Activated CD8-positive, alpha-beta T cell treated with anti-CD3 and anti-CD28 coated beads for 36 hours (primary cell): Measurements from ENCODE around the gene TEX35. TPM values are rescaled to one million over a fixed set of nuclear protein-coding genes. Genes with fewer than 3 reads are reported as not detected.

Experiments
- ATAC-seq: fragments of 200-7000 bp; cut with Tn5 transposase; one replicate; pipeline ENCODE4 v1.10.0; 2021; ENCODE audit warnings: mild to moderate bottlenecking, moderate library complexity
- CTCF ChIA-PET: fragments of 350-600 bp; sonication (Branson Sonifier 250); formaldehyde crosslinking; loops from one replicate; lab custom pipeline; 2021; ENCODE audit warnings: antibody characterized with exemption; lab: Charles Lee
- POLR2A ChIA-PET: fragments of 350-600 bp; sonication (Branson Sonifier 250); formaldehyde crosslinking; loops from one replicate; lab custom pipeline; 2021; ENCODE audit warnings: antibody characterized with exemption; lab: Charles Lee
- DNase-seq: peaks from one replicate; pipeline ENCODE4 v3.0.0-alpha.2; 2020
- H3K27ac Mint-ChIP-seq: one replicate; pipeline ENCODE4 v1.8.0; 2021; ENCODE audit warnings: mild to moderate bottlenecking, mixed read lengths
- H3K27me3 Mint-ChIP-seq: one replicate; pipeline ENCODE4 v1.8.0; 2021; ENCODE audit warnings: mixed read lengths
- H3K36me3 Mint-ChIP-seq: one replicate; pipeline ENCODE4 v1.8.0; 2021; ENCODE audit warnings: low read depth, mixed read lengths
- H3K4me1 Mint-ChIP-seq: one replicate; pipeline ENCODE4 v1.8.0; 2021; ENCODE audit warnings: low read depth, mixed read lengths
- H3K4me3 Mint-ChIP-seq: one replicate; pipeline ENCODE4 v1.8.0; 2021; ENCODE audit warnings: mild to moderate bottlenecking, moderate library complexity, mixed read lengths
- H3K9me3 Mint-ChIP-seq: one replicate; pipeline ENCODE4 v1.8.0; 2021; ENCODE audit warnings: mixed read lengths
- intact Hi-C: fragments of 100-400 bp; cut with micrococcal nuclease; formaldehyde crosslinking; loops from one replicate; pipeline ENCODE4 v1.10.0; 2022
- total RNA-seq, 2 experiments: library from RNA; stranded (reverse); gene quantifications; one replicate each; pipeline ENCODE4 v1.2.3, GENCODE V29; 2021
- TF ChIP-seq, protein P1 (sequence below): fragments of 200-600 bp; IDR thresholded peaks from one replicate; pipeline ENCODE4 v1.8.0; 2022; ENCODE audit warnings: antibody characterized with exemption, mild to moderate bottlenecking

The TEX35 gene
- not detected for total RNA-seq

DNA sequence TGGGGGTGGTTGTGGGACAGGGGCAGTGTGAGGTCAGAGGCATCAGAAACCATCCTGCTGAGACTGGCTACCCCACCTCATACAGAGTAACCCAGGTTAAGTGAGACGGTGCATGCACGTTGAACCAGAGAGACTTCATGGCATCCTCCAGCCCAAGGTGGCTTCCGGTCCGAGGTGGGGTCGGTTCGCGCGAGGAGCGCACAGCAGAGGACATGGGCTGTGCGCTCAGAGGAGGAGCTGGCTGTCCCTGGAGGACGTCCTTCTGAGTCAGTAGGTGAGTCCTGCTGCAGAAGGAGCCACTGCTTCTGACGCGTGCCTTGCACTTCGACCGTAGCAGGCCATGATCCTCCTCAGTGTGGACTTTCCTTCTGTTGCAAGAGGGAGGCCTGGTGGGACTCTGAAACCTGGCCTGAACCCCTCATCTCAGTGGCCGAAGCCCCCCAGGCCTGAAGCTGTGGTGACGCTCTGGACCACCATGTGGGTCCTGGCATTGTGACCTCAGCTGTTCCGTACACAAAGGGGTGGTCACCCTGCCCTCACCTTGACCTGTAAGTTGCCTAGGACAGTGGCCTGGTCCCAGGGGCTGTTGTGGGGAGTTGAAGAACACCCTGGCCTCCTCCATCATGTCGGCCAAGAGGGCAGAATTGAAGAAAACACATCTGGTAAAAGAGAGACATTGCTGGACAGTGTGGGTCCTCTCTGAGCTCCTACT, at the start of gene TEX35:
Gene TEX35 (plus strand): TSS at position 544 of the 712 bp plus-strand sequence. CDS start 80 bp downstream, at position 624.
- no peaks in the 10 kb centered on the region for H3K36me3 Mint-ChIP-seq
- H3K4me1 Mint-ChIP-seq, result no peaks in the 10 kb centered on the region
- no peaks in the 10 kb centered on the region for H3K27me3 Mint-ChIP-seq
- no peaks in the 10 kb centered on the region for H3K9me3 Mint-ChIP-seq
- intact Hi-C loops, result no loop called here
- no peak within 1 kb of the TSS for H3K27ac Mint-ChIP-seq
- H3K4me3 Mint-ChIP-seq, result no peak within 1 kb of the TSS
- TF ChIP-seq, protein P1, sequence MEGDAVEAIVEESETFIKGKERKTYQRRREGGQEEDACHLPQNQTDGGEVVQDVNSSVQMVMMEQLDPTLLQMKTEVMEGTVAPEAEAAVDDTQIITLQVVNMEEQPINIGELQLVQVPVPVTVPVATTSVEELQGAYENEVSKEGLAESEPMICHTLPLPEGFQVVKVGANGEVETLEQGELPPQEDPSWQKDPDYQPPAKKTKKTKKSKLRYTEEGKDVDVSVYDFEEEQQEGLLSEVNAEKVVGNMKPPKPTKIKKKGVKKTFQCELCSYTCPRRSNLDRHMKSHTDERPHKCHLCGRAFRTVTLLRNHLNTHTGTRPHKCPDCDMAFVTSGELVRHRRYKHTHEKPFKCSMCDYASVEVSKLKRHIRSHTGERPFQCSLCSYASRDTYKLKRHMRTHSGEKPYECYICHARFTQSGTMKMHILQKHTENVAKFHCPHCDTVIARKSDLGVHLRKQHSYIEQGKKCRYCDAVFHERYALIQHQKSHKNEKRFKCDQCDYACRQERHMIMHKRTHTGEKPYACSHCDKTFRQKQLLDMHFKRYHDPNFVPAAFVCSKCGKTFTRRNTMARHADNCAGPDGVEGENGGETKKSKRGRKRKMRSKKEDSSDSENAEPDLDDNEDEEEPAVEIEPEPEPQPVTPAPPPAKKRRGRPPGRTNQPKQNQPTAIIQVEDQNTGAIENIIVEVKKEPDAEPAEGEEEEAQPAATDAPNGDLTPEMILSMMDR, result no peak
- ATAC-seq (no peak), DNase-seq (no peak)
- POLR2A ChIA-PET, result no interaction called here
- CTCF ChIA-PET, result interaction anchor here (1.0 to 2.4 kb wide), 2 partner anchors 11 to 27 kb away, joined by 3 to 10 read pairs; no protein-coding TSS in a partner anchor

DNA sequence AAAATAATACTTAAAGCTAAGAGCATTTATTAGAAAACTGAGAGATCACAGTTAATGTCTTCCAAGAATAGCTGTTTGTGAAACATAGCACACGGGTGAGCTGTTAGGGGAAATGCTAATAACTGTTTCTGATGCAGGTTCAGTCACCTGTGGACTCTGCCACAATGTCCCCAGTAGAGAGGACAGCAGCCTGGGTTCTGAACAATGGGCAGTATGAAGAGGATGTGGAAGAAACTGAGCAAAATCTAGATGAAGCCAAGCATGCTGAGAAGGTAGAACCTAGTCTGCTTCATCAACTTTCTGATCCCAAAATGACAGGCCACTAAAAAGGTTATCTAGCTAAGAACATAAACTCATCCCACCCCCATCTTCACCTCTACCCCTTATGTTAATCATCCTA, 48.8 kb upstream of the TEX35 start:
- intact Hi-C loops, result no loop called here
- POLR2A ChIA-PET, result no interaction called here
- H3K27me3 Mint-ChIP-seq, result peaks cover 4% of the 10 kb centered on the region

DNA sequence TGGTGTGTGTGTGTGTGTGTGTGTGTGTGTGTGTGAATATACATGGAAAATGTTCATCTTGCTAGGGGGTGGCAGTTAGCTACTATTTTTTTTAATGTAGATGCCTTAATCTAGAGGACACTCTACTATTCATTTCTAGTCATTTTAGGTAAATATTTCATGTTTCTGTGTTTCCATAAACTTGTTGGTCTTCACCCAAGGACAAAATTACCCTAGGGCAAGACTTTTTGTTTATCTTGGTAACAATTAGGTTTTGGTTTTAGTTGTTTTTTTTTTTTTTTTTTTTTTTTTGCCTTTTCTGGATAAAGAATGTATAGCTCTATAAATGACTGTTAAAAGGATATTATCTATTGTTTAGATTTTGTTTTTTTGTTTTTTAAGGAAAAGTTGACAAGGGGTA, 48.3 kb upstream of the TEX35 start:
- no peak for DNase-seq
- CTCF ChIA-PET, result interaction anchor here (0.7 kb wide), 1 partner anchor 38 kb away, joined by 3 read pairs; no protein-coding TSS in a partner anchor

More for the DNA sequence above, 48.8 kb upstream of the TEX35 start:
- Mint-ChIP-seq H3K9me3 (no peaks in the 10 kb centered on the region), H3K27ac (no peak overlapping the region), H3K4me3 (no peak overlapping the region), H3K4me1 (no peaks in the 10 kb centered on the region), H3K36me3 (no peaks in the 10 kb centered on the region)
- CTCF ChIA-PET, result interaction anchor here (0.7 kb wide), 1 partner anchor 38 kb away, joined by 3 read pairs; no protein-coding TSS in a partner anchor
- DNase-seq, result no peak
- TF ChIP-seq, protein P1, result no peak
- ATAC-seq, result no peak

DNA sequence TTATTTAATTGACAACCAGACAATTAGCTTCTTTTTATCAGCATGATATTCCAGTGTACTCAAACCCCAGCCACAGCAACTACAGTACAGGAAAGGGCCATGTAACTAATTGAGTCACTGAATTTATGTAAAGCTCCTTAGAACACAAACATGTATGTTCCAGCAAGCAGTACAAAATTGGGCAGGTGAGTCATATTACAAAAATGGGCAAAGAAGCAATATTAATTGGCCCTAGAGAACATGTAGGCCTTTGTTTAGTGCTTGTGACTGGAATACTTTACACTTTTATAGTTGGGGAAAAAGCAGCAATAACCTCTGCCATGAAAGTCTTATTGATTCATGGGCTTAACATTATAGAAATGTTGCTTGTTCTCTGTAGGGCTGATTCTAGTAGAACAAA, 47.9 kb upstream of the TEX35 start:
- H3K9me3 Mint-ChIP-seq, result no peaks in the 10 kb centered on the region
- POLR2A ChIA-PET, result interaction anchor here (1.3 kb wide), 1 partner anchor 10 kb away, joined by 3 read pairs; no protein-coding TSS in a partner anchor
- CTCF ChIA-PET, result interaction anchor here (0.7 kb wide), 1 partner anchor 37 kb away, joined by 3 read pairs; no protein-coding TSS in a partner anchor

More for the DNA sequence above, 48.3 kb upstream of the TEX35 start:
- H3K9me3 Mint-ChIP-seq, result no peaks in the 10 kb centered on the region
- H3K27me3 Mint-ChIP-seq, result peaks cover 4% of the 10 kb centered on the region
- H3K4me3 Mint-ChIP-seq, result no peak overlapping the region
- intact Hi-C loops, result no loop called here
- H3K4me1 Mint-ChIP-seq, result no peaks in the 10 kb centered on the region
- no peak for ATAC-seq
- POLR2A ChIA-PET, result no interaction called here
- H3K36me3 Mint-ChIP-seq, result no peaks in the 10 kb centered on the region
- no peak overlapping the region for H3K27ac Mint-ChIP-seq
- TF ChIP-seq, protein P1, result no peak

More for the DNA sequence above, 47.9 kb upstream of the TEX35 start:
- Mint-ChIP-seq H3K4me3 (no peak overlapping the region), H3K36me3 (no peaks in the 10 kb centered on the region), H3K27me3 (peaks cover 4% of the 10 kb centered on the region), H3K27ac (no peak overlapping the region), H3K4me1 (no peaks in the 10 kb centered on the region)
- TF ChIP-seq, protein P1, result no peak
- no peak for ATAC-seq
- intact Hi-C loops, result no loop called here
- DNase-seq, result no peak
